GM23338 (cell line): ENCODE measurements around the gene PVALB.

ENCODE experiments used
- CREB1 ChIP-seq: fragments of 250-450 bp; sonication (Bioruptor Pico); IDR thresholded peaks from 2 replicates; pipeline ENCODE4 v1.5.0; 2020; ENCODE audit warnings: low read depth, mild to moderate bottlenecking, moderate library complexity
- CTCF ChIP-seq, 2 experiments: fragments of 200-600 bp in 1 of 2; sonication (generic) in 1 of 2; conservative IDR thresholded peaks; 2 replicates each; pipeline versions ENCODE4 v1.5.1 to v1.6.1; 2016 to 2017; ENCODE audit warnings: antibody characterized with exemption in 2 of 2, low read depth in 2 of 2, mild to moderate bottlenecking in 2 of 2, moderate library complexity in 1 of 2
- EZH2 ChIP-seq: fragments of 200-600 bp; sonication (generic); IDR thresholded peaks from one replicate; pipeline ENCODE4 v1.8.0; 2017; ENCODE audit warnings: antibody characterized with exemption, mild to moderate bottlenecking, low read depth; ENCODE audit not compliant: unreplicated experiment
- EZH2phosphoT487 ChIP-seq: fragments of 200-600 bp; sonication (generic); IDR thresholded peaks from one replicate; pipeline ENCODE4 v1.8.1; 2018; ENCODE audit warnings: antibody characterized with exemption; ENCODE audit not compliant: unreplicated experiment
- JUNB ChIP-seq: IDR thresholded peaks from one replicate; pipeline ENCODE4 v1.6.1; 2016; ENCODE audit warnings: antibody characterized with exemption; ENCODE audit not compliant: unreplicated experiment
- NANOG ChIP-seq: IDR thresholded peaks from 2 replicates; pipeline ENCODE4 v1.6.1; 2016; ENCODE audit warnings: antibody characterized with exemption, borderline replicate concordance
- POLR2AphosphoS5 ChIP-seq: IDR thresholded peaks from 2 replicates; pipeline ENCODE4 v1.6.1; 2016; ENCODE audit warnings: antibody characterized with exemption, low read depth
- REST ChIP-seq: IDR thresholded peaks from one replicate; pipeline ENCODE4 v1.6.1; 2018; ENCODE audit warnings: antibody characterized with exemption; ENCODE audit not compliant: unreplicated experiment
- ZNF114 ChIP-seq: fragments of 250-450 bp; sonication (Bioruptor Pico); IDR thresholded peaks from 2 replicates; pipeline ENCODE4 v1.5.0; 2020; ENCODE audit warnings: mild to moderate bottlenecking, moderate library complexity

- TF ChIP-seq CTCF (conservative IDR thresholded peaks at IDR 0.05; ENCODE audit: low read depth in 2 of 2) (no peak), ZNF114 (CRISPR knock-in tag) (no peak), EZH2 (no peak), POLR2AphosphoS5 (no peak), JUNB (no peak), EZH2phosphoT487 (no peak), REST (no peak), CREB1 (CRISPR knock-in tag) (no peak), NANOG (no peak)
Observed at GRCh38 chr22:36762687-36763260, 54.1 kb downstream of the PVALB start.
